Neural cell (in vitro differentiated cells): ENCODE measurements around the gene MR1.

Source experiments
- CTCF ChIP-seq: fragments of 450-650 bp; IDR thresholded peaks from 2 replicates; pipeline ENCODE4 v1.5.1; 2014; ENCODE audit warnings: antibody characterized with exemption, mild to moderate bottlenecking, moderate library complexity; ENCODE audit not compliant: poor library complexity, severe bottlenecking
- EP300 ChIP-seq: fragments of 450-650 bp; conservative IDR thresholded peaks from 2 replicates; pipeline ENCODE4 v1.6.1; 2014; ENCODE audit warnings: antibody characterized with exemption, mild to moderate bottlenecking, moderate library complexity; ENCODE audit not compliant: poor library complexity, severe bottlenecking
- EZH2 ChIP-seq: fragments of 200-600, 300-800 bp; shearing (Covaris generic), sonication (generic); IDR thresholded peaks from 2 replicates; pipeline ENCODE4 v1.6.1; 2014; ENCODE audit warnings: antibody characterized with exemption, low read length, borderline replicate concordance, mild to moderate bottlenecking; ENCODE audit not compliant: insufficient read depth, poor library complexity, severe bottlenecking
- POLR2AphosphoS5 ChIP-seq: IDR thresholded peaks from 2 replicates; pipeline ENCODE4 v1.6.1; 2012
- REST ChIP-seq: IDR thresholded peaks from 2 replicates; pipeline ENCODE4 v1.6.1; 2012; ENCODE audit warnings: borderline replicate concordance

- no peak for TF ChIP-seq CTCF
- TF ChIP-seq EP300: no peak
- no peak for TF ChIP-seq EZH2
- TF ChIP-seq POLR2AphosphoS5: no peak
- TF ChIP-seq REST: no peak
These were observed 50.2 kb downstream of the MR1 start for GRCh38 chr1:181083842-181084605.
